K562 (cell line): ENCODE data around the gene TENT4A. TPM values are rescaled to one million over a fixed set of nuclear protein-coding genes. Genes with fewer than 3 reads are reported as not detected.

ENCODE experiments used
- ATAC-seq: fragments of 200-7000 bp; cut with Tn5 transposase; 3 replicates; pipeline ENCODE4 v1.9.1; 2020; ENCODE audit warnings: moderate library complexity
- BruUV-seq: library from RNA; stranded (reverse); fragments of 400-500 nt; replicated peaks from 2 replicates; lab custom pipeline; 2021; lab: Mats Ljungman, UMichigan
- CTCF ChIA-PET: fragments of 300-600 bp; formaldehyde crosslinking; extraction: SDS; loops from one replicate; lab custom pipeline; 2021; ENCODE audit warnings: low intra/inter-chr PET ratio; lab: Yijun Ruan, JAX
- POLR2A ChIA-PET: fragments of 300-600, 350-650 bp; sonication (Branson Sonifier 250); formaldehyde crosslinking; extraction: SDS; loops from one replicate; lab custom pipeline; 2021; ENCODE audit warnings: antibody characterized with exemption, inconsistent platforms; lab: Yijun Ruan, JAX
- DNase-seq, 4 experiments: peaks; one replicate each; pipeline versions ENCODE4 v3.0.0 to v3.0.0-alpha.2; 2011 to 2018; ENCODE audit warnings: low spot score in 3 of 4, mixed read lengths in 3 of 4; ENCODE audit errors: extremely low read depth in 1 of 4
- FAIRE-seq: peaks from 2 replicates; lab custom pipeline; 2011; peaks lifted over from hg19 to GRCh38; lab: Jason Lieb, UNC
- H2AFZ ChIP-seq: 2 replicates; pipeline ENCODE4 v1.6.0; 2011; ENCODE audit warnings: low read depth, low read length, control low read depth, inconsistent platforms
- H3K27ac ChIP-seq: fragments of 200-600 bp; 3 replicates; pipeline ENCODE4 v1.8.0; 2011; ENCODE audit warnings: low read depth, mild to moderate bottlenecking, control low read depth, inconsistent platforms, low read length, moderate library complexity, mixed read lengths; ENCODE audit errors: extremely low read depth
- H3K27me3 ChIP-seq, 2 experiments: fragments of 300-600 bp in 1 of 2; 2 replicates in 1 of 2; 3 replicates in 1 of 2; pipeline versions ENCODE4 v1.6.0 to v1.8.0; 2011; ENCODE audit warnings: inconsistent platforms in 2 of 2, low read length in 2 of 2, mild to moderate bottlenecking in 1 of 2, mixed read lengths in 1 of 2, moderate library complexity in 1 of 2; ENCODE audit not compliant: control insufficient read depth in 2 of 2, insufficient read depth in 2 of 2
- H3K36me3 ChIP-seq: fragments of 300-600 bp; 3 replicates; pipeline ENCODE4 v1.8.0; 2011; ENCODE audit warnings: mild to moderate bottlenecking, low read length, inconsistent platforms; ENCODE audit not compliant: control insufficient read depth, insufficient read depth
- H3K4me1 ChIP-seq, 2 experiments: fragments of 200-600 bp in 1 of 2; replicated peaks in 1 of 2; 2 replicates in 1 of 2; 3 replicates in 1 of 2; pipeline versions ENCODE4 v1.5.1 to v1.8.0; 2011; ENCODE audit warnings: inconsistent platforms in 2 of 2, low read length in 2 of 2, mild to moderate bottlenecking in 1 of 2, mixed read lengths in 1 of 2, moderate library complexity in 1 of 2; ENCODE audit not compliant: control insufficient read depth in 2 of 2, insufficient read depth in 2 of 2
- H3K4me2 ChIP-seq: 2 replicates; pipeline ENCODE4 v1.6.1; 2011; ENCODE audit warnings: low read length, control low read depth, inconsistent platforms, mixed read lengths; ENCODE audit not compliant: insufficient read depth
- H3K4me3 ChIP-seq: fragments of 200-600 bp; sonication (generic), shearing (Covaris generic); 2 replicates; pipeline ENCODE4 v1.5.1; 2016; ENCODE audit warnings: control low read depth, inconsistent platforms
- H3K79me2 ChIP-seq: fragments of 200-600 bp; 3 replicates; pipeline ENCODE4 v1.8.0; 2011; ENCODE audit warnings: low read length, inconsistent platforms; ENCODE audit not compliant: control insufficient read depth, insufficient read depth
- H3K9ac ChIP-seq, 2 experiments: 2 replicates each; pipeline versions ENCODE4 v1.6.0 to v1.6.1; 2011; ENCODE audit warnings: low read depth in 2 of 2, low read length in 2 of 2, control low read depth in 1 of 2, inconsistent platforms in 1 of 2, mild to moderate bottlenecking in 1 of 2, mixed read lengths in 1 of 2; ENCODE audit not compliant: insufficient read depth in 1 of 2
- H3K9me1 ChIP-seq: one replicate; pipeline ENCODE4 v1.6.0; 2011; ENCODE audit warnings: inconsistent platforms, mild to moderate bottlenecking, low read length, moderate library complexity; ENCODE audit not compliant: control insufficient read depth, insufficient read depth
- H3K9me3 ChIP-seq: replicated peaks from 2 replicates; pipeline ENCODE4 v1.5.1; 2011; ENCODE audit warnings: low read depth, low read length, inconsistent platforms; ENCODE audit not compliant: control insufficient read depth, insufficient read depth
- H4K20me1 ChIP-seq: replicated peaks from 2 replicates; pipeline ENCODE4 v1.6.1; 2011; ENCODE audit warnings: low read length, inconsistent platforms, mixed read lengths; ENCODE audit not compliant: control insufficient read depth, insufficient read depth
- C11orf30 ChIP-seq: fragments of 450-650 bp; IDR thresholded peaks from 2 replicates; pipeline ENCODE4 v1.6.1; 2016; ENCODE audit warnings: low read depth, mild to moderate bottlenecking
- DIDO1 ChIP-seq: fragments of 450-650 bp; IDR thresholded peaks from 2 replicates; pipeline ENCODE4 v1.6.1; 2016; ENCODE audit warnings: low read depth, missing biosample characterization, missing genetic modification characterization
- KDM2B ChIP-seq: fragments of 250-450 bp; sonication (Bioruptor Pico); IDR thresholded peaks from 2 replicates; pipeline ENCODE4 v1.8.0; 2021; ENCODE audit warnings: mild to moderate bottlenecking, moderate library complexity
- NONO ChIP-seq, 2 experiments: fragments of 200-400 bp in 1 of 2; fragments of 450-650 bp in 1 of 2; formaldehyde crosslinking in 1 of 2; IDR thresholded peaks; 2 replicates each; pipeline ENCODE4 v1.6.1; 2017; ENCODE audit warnings: low read depth in 2 of 2, mild to moderate bottlenecking in 2 of 2, moderate library complexity in 2 of 2, low read length in 1 of 2
- POLR2AphosphoS2 ChIP-seq: IDR thresholded peaks from 2 replicates; pipeline ENCODE4 v1.6.1; 2012; ENCODE audit warnings: low read length, improper control_type of control experiment
- YY1 ChIP-seq, 3 experiments: IDR thresholded peaks; 2 replicates each; pipeline ENCODE4 v1.6.1; 2011; ENCODE audit warnings: low read length in 2 of 3, mild to moderate bottlenecking in 2 of 3, moderate library complexity in 2 of 3, borderline replicate concordance in 1 of 3, control low read depth in 1 of 3, low read depth in 1 of 3; ENCODE audit not compliant: insufficient read depth in 3 of 3, insufficient replicate concordance in 2 of 3, control insufficient read depth in 1 of 3, insufficient read length in 1 of 3; ENCODE audit errors: extremely low read depth in 1 of 3
- ZNF175 ChIP-seq: fragments of 200-800 bp; sonication (Bioruptor generic); IDR thresholded peaks from 2 replicates; pipeline ENCODE4 v1.6.1; 2016; ENCODE audit warnings: low read depth, mild to moderate bottlenecking, missing genetic modification characterization, missing compliant biosample characterization
- ZNF212 ChIP-seq: fragments of 450-650 bp; formaldehyde crosslinking; IDR thresholded peaks from 2 replicates; pipeline ENCODE4 v1.4.0; 2020; ENCODE audit warnings: mild to moderate bottlenecking
- ZNF408 ChIP-seq: fragments of 250-450 bp; sonication (Bioruptor Pico); IDR thresholded peaks from 2 replicates; pipeline ENCODE4 v1.4.0; 2020; ENCODE audit warnings: low read depth, mild to moderate bottlenecking, moderate library complexity
- WGBS: fragments of 100-300 bp; shearing (Covaris generic); methylation state at CpG from one replicate; pipeline ENCODE4 v1.1.6; 2016; ENCODE audit warnings: low coverage, mixed read lengths; ENCODE audit not compliant: insufficient coverage; ENCODE audit errors: missing lambda C conversion rate; 5-methylcytosine and 5-hydroxymethylcytosine counted together
- in situ Hi-C: fragments of 300-500 bp; cut with MboI; formaldehyde crosslinking; loops from 4 replicates; pipeline ENCODE4 v1.15.0; 2018; ENCODE audit warnings: inconsistent platforms, mixed read lengths
- intact Hi-C: fragments of 100-400 bp; cut with micrococcal nuclease; formaldehyde crosslinking; loops from 2 replicates; pipeline ENCODE4 v1.14.2; 2022
- polyA plus RNA-seq, 8 experiments: library from polyadenylated mRNA; depleted of rRNA in 4 of 8; stranded (reverse) in 5 of 8; unstranded in 3 of 8; fragments of >200 nt; fragmentation: Nextera tagmentation in 2 of 8; fragmentation: Illumina TruSeq in 1 of 8; extraction: Ambion mirVana in 2 of 8; extraction: Trizol in 1 of 8; gene quantifications; 2 replicates each; pipeline versions ENCODE4 v1.2.1 to v1.2.3, GENCODE V29; 2011 to 2014; ENCODE audit warnings: inconsistent platforms in 1 of 8, missing spikeins in 1 of 8
- total RNA-seq, 7 experiments: library from RNA; depleted of rRNA in 6 of 7; stranded (reverse); fragments of >200 nt in 6 of 7; fragmentation: Illumina TruSeq in 2 of 7; extraction: Trizol in 2 of 7; gene quantifications; 2 replicates each; pipeline versions ENCODE4 v1.2.1 to v1.2.3, GENCODE V29; 2011 to 2021; ENCODE audit warnings: low replicate concordance in 1 of 7
- TF ChIP-seq, protein P1 (sequence below): fragments of 450-650 bp; IDR thresholded peaks from 2 replicates; pipeline ENCODE4 v1.7.0; 2016; ENCODE audit warnings: borderline replicate concordance
- TF ChIP-seq, protein P2 (sequence below), 3 experiments: fragments of 200-800 bp in 1 of 3; sonication (Bioruptor generic) in 1 of 3; sonication (generic) in 1 of 3; formaldehyde crosslinking in 1 of 3; IDR thresholded peaks; 2 replicates each; pipeline versions ENCODE4 v1.6.1 to v1.8.0; 2016 to 2022; ENCODE audit warnings: mild to moderate bottlenecking in 2 of 3, missing compliant biosample characterization in 2 of 3, missing genetic modification characterization in 2 of 3, missing genetic modification reagents in 1 of 3
- TF ChIP-seq, protein P3 (sequence below): fragments of 250-450 bp; sonication (Bioruptor Pico); IDR thresholded peaks from 2 replicates; pipeline ENCODE4 v1.8.0; 2021; ENCODE audit warnings: mild to moderate bottlenecking, moderate library complexity
- TF ChIP-seq, protein P4 (sequence below), 2 experiments: fragments of 200-800 bp in 1 of 2; sonication (Bioruptor generic) in 1 of 2; sonication (generic) in 1 of 2; formaldehyde crosslinking in 1 of 2; IDR thresholded peaks in 1 of 2; conservative IDR thresholded peaks in 1 of 2; 2 replicates each; pipeline versions ENCODE4 v1.5.0 to v1.6.1; 2016 to 2020; ENCODE audit warnings: missing compliant biosample characterization in 1 of 2, missing genetic modification characterization in 1 of 2, missing genetic modification reagents in 1 of 2

The TENT4A gene
- total and polyA plus RNA-seq, 9 of the 15 experiments (the other 6 are each of a cell fraction or from before 2014, with no cell fraction given): 1.3 to 27.3 (median 13.0) TPM

DNA sequence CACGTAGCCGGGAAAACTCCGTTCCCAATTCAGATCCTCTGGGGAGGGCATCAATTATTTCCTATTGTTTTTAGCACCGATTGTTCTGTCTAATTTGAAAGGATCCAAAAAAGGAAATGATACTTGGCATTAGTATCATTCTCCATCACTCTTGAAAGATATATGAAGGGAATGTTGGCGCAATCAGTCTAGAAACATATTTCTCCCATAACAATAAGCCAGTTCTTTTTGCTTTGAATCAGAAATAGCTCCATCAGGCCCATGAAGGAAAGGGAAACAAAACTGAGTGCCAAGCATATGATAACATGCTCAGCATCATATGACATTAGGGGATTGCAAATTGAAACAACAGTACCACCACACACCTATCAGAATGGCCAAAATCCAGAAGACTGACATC is 40.2 kb upstream of the TENT4A start (continued):
- TF ChIP-seq YY1 (IDR thresholded peaks at IDR 0.05; ENCODE audit: borderline replicate concordance in 1 of 3, control insufficient read depth in 1 of 3, extremely low read depth in 1 of 3, insufficient read depth in 3 of 3, insufficient read length in 1 of 3, insufficient replicate concordance in 2 of 3, low read depth in 1 of 3, low read length in 2 of 3): no peak

DNA sequence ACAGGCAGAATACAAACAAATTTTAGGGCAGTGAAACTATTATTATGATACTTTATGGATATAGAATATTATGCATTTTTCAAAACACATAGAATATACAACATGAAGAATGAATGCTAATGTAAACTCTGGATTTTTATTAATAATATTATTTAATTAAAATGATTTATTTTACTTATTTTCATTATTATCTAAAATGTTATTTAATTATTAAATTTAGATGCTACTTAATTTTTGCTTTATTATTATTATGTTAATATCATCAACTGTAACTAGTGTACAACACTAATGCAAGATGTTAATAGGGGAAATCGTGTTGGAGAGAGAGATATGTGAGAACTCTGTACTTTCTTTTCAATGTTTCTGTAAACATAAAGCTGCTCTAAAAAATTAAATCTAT is 39.3 kb upstream of the TENT4A start:
- no peaks in the 10 kb centered on the region for H4K20me1 ChIP-seq
- FAIRE-seq: no peak
- H3K9me1 ChIP-seq: no peaks in the 10 kb centered on the region
- in situ Hi-C loops: no loop called here
- POLR2A ChIA-PET: interaction anchor here (1.1 kb wide), 1 partner anchor 9 kb away, joined by 3 read pairs; no protein-coding TSS in a partner anchor
- 11% methylated on average over 1 of the region's 1 CpG for whole genome bisulfite sequencing
- intact Hi-C loops: no loop called here
- H3K27me3 ChIP-seq: no peaks in the 10 kb centered on the region
- no peak overlapping the region for H2AFZ ChIP-seq
- H3K4me3 ChIP-seq: no peak overlapping the region
- H3K36me3 ChIP-seq: 0 out of 3 replicates have a peak, but pooled peaks cover 3% of the 10 kb centered on the region
- H3K9me3 ChIP-seq: peaks cover 2% of the 10 kb centered on the region; the same call in 1 of the 2 replicates
- no peak overlapping the region for H3K9ac ChIP-seq
- ATAC-seq: no peak
- H3K27ac ChIP-seq: no peak overlapping the region
- BruUV-seq: no TSS peak
- H3K79me2 ChIP-seq: no peaks in the 10 kb centered on the region
- no peaks in the 10 kb centered on the region; a peak in 1 of 5 replicates for H3K4me1 ChIP-seq
- no peak overlapping the region for H3K4me2 ChIP-seq
- CTCF ChIA-PET: interaction anchor here (0.6 kb wide), 1 partner anchor 502 kb away, joined by 3 read pairs; no protein-coding TSS in a partner anchor
- DNase-seq: no peak
- TF ChIP-seq, protein P1, sequence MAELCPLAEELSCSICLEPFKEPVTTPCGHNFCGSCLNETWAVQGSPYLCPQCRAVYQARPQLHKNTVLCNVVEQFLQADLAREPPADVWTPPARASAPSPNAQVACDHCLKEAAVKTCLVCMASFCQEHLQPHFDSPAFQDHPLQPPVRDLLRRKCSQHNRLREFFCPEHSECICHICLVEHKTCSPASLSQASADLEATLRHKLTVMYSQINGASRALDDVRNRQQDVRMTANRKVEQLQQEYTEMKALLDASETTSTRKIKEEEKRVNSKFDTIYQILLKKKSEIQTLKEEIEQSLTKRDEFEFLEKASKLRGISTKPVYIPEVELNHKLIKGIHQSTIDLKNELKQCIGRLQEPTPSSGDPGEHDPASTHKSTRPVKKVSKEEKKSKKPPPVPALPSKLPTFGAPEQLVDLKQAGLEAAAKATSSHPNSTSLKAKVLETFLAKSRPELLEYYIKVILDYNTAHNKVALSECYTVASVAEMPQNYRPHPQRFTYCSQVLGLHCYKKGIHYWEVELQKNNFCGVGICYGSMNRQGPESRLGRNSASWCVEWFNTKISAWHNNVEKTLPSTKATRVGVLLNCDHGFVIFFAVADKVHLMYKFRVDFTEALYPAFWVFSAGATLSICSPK: no peak
- TF ChIP-seq, protein P2, sequence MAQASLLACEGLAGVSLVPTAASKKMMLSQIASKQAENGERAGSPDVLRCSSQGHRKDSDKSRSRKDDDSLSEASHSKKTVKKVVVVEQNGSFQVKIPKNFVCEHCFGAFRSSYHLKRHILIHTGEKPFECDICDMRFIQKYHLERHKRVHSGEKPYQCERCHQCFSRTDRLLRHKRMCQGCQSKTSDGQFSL (CRISPR knock-in tag; IDR thresholded peaks at IDR 0.05): no peak
- TF ChIP-seq, protein P2 (tag; IDR thresholded peaks at IDR 0.05): no peak
- no peak for TF ChIP-seq DIDO1 (tag)
- TF ChIP-seq ZNF212 (CRISPR knock-in tag): no peak
- no peak for TF ChIP-seq KDM2B
- TF ChIP-seq ZNF175 (CRISPR knock-in tag): no peak
- TF ChIP-seq POLR2AphosphoS2: no peak
- no peak for TF ChIP-seq C11orf30
- TF ChIP-seq, protein P3, sequence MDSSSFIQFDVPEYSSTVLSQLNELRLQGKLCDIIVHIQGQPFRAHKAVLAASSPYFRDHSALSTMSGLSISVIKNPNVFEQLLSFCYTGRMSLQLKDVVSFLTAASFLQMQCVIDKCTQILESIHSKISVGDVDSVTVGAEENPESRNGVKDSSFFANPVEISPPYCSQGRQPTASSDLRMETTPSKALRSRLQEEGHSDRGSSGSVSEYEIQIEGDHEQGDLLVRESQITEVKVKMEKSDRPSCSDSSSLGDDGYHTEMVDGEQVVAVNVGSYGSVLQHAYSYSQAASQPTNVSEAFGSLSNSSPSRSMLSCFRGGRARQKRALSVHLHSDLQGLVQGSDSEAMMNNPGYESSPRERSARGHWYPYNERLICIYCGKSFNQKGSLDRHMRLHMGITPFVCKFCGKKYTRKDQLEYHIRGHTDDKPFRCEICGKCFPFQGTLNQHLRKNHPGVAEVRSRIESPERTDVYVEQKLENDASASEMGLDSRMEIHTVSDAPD (CRISPR knock-in tag): no peak
- TF ChIP-seq, protein P4, sequence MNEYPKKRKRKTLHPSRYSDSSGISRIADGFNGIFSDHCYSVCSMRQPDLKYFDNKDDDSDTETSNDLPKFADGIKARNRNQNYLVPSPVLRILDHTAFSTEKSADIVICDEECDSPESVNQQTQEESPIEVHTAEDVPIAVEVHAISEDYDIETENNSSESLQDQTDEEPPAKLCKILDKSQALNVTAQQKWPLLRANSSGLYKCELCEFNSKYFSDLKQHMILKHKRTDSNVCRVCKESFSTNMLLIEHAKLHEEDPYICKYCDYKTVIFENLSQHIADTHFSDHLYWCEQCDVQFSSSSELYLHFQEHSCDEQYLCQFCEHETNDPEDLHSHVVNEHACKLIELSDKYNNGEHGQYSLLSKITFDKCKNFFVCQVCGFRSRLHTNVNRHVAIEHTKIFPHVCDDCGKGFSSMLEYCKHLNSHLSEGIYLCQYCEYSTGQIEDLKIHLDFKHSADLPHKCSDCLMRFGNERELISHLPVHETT (CRISPR knock-in tag; conservative IDR thresholded peaks at IDR 0.05 in 1 of 2, IDR thresholded peaks at IDR 0.05 in 1 of 2): no peak
- no peak for TF ChIP-seq NONO (IDR thresholded peaks at IDR 0.05; ENCODE audit: low read depth in 2 of 2, low read length in 1 of 2)
- no peak for TF ChIP-seq ZNF408
